LNCAP (cell line): ENCODE results near the gene TTBK1.

Source experiments
- TF ChIP-seq, protein P1 (sequence below): fragments of 450-650 bp; IDR thresholded peaks from 2 replicates; pipeline ENCODE4 v1.5.1; 2017; ENCODE audit warnings: mild to moderate bottlenecking

Gene TTBK1

DNA sequence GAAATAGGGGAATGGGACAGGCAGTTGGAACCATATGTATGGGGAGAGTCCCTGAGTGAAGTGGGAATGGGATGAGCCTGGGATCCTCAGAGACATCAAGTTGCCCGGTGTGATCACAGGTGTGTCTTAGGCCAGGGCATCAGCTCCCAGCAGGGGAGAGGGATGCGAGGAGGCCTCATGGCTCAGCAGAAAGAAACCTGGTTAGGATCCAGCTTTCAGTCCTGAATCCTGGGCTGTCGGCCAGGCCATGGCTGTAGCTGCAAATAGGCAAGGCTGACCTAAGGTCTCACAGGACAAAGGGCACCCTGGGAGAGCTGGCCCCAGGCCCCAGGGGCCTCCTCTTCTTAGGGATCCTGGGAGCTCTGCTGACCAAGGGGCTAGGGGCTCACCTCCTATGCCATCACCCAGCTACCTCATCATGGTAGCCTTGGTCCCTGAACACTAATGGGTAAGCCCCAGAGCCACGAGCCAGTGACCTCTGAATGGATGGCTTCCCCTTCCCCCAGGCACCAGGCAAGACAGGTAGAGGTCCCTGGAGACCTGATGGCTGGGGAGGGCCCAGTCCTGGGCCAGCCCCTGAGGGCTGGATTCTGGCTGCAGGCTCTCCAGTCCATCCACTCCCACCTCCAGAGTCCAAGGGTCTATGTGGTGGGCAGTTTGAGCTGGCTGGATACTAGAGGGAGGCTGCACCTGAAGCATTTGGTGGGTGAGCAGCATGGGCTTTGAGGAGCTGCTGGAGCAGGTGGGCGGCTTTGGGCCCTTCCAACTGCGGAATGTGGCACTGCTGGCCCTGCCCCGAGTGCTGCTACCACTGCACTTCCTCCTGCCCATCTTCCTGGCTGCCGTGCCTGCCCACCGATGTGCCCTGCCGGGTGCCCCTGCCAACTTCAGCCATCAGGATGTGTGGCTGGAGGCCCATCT is 54.6 kb downstream of the TTBK1 start, which contains the start of gene SLC22A7:
SLC22A7 (plus strand) TSS at position 617 of the 921 bp plus-strand sequence; CDS start at position 716, 99 bp downstream.
- TF ChIP-seq, protein P1, sequence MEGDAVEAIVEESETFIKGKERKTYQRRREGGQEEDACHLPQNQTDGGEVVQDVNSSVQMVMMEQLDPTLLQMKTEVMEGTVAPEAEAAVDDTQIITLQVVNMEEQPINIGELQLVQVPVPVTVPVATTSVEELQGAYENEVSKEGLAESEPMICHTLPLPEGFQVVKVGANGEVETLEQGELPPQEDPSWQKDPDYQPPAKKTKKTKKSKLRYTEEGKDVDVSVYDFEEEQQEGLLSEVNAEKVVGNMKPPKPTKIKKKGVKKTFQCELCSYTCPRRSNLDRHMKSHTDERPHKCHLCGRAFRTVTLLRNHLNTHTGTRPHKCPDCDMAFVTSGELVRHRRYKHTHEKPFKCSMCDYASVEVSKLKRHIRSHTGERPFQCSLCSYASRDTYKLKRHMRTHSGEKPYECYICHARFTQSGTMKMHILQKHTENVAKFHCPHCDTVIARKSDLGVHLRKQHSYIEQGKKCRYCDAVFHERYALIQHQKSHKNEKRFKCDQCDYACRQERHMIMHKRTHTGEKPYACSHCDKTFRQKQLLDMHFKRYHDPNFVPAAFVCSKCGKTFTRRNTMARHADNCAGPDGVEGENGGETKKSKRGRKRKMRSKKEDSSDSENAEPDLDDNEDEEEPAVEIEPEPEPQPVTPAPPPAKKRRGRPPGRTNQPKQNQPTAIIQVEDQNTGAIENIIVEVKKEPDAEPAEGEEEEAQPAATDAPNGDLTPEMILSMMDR, result no peak

DNA sequence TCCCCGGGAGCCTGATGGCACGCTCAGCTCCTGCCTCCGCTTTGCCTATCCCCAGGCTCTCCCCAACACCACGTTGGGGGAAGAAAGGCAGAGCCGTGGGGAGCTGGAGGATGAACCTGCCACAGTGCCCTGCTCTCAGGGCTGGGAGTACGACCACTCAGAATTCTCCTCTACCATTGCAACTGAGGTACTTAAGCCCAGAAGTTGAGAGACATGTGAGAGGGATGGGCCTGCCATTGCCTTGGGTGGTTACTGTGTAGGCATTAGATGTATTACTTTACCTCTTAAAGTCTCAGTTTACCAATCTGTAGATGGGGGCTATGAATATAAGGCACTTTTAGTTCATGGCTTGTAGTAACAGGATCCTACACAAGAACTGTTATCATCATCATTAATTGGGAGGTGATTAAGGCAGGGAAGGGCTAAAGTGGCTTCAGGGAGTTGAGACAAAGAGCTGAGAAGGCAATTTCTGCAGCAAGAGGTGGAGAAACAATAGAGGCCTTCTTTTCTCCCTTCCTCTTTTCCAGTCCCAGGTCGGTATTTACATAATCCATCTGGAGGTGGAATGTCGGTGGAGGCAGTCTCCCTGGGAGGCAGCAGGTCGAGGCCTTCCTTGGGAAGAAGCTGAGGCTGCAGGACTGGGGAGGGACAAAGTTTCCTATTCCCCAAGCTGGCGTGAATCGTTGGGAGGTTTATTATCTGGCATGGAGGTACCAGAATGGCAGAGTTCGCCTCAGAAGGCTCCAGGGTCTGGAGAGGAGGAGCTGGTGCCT is 55.5 kb downstream of the TTBK1 start:
- TF ChIP-seq, protein P1, result no peak

DNA sequence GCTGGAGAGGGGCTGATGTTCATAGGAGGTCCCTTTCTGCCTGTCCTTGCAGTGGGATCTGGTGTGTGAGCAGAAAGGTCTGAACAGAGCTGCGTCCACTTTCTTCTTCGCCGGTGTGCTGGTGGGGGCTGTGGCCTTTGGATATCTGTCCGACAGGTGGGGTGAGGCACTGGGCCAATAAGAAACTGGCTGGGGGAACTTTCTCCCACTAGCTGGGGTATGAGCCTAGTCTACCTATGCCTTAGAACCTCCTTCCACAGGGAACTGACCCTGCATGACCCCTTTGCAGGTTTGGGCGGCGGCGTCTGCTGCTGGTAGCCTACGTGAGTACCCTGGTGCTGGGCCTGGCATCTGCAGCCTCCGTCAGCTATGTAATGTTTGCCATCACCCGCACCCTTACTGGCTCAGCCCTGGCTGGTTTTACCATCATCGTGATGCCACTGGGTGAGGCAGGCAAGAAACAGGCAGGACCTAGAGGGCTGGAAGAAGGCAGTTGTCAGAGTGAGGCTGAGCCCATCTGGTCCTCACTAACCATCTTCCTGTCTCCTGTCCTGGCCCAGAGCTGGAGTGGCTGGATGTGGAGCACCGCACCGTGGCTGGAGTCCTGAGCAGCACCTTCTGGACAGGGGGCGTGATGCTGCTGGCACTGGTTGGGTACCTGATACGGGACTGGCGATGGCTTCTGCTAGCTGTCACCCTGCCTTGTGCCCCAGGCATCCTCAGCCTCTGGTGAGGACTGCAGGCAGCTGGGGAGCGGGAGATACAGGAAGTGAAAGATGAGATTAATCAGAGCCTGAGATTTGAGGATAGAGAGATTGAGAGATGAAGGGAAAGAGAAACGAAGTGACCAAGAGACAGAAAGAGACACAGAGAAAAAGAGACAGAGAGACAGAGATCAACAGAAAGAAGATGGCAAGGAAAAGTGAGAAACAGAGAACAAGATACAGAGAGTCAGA is 56.3 kb downstream of the TTBK1 start:
- TF ChIP-seq, protein P1, result no peak

DNA sequence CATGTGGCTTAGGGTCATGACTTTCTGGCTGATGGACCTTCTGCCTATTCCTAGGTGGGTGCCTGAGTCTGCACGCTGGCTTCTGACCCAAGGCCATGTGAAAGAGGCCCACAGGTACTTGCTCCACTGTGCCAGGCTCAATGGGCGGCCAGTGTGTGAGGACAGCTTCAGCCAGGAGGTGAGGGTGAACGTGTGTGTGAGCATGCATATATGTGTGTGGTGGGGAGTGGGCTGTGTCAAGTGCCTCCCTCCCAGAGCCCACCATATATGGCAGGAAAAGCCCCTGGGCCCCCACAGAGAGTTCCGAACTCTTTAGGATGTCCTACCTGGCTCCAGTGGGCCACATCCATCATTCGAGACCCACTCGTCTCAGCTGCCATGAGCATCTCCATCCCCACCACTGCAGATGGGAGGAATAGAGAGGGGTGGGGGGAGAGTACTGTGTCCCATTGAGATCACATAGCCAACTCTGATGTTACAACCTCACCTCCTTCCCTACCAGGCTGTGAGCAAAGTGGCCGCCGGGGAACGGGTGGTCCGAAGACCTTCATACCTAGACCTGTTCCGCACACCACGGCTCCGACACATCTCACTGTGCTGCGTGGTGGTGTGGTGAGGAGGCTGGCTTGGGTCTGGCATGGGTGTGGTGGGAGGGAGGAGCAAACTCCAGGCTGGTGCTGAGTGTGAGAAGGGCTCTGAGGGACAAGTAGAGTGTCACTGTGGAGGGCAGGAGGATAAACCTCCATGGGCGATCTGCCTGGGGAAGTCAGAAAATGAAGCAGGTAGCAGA is 58.0 kb downstream of the TTBK1 start:
- TF ChIP-seq, protein P1, result no peak

DNA sequence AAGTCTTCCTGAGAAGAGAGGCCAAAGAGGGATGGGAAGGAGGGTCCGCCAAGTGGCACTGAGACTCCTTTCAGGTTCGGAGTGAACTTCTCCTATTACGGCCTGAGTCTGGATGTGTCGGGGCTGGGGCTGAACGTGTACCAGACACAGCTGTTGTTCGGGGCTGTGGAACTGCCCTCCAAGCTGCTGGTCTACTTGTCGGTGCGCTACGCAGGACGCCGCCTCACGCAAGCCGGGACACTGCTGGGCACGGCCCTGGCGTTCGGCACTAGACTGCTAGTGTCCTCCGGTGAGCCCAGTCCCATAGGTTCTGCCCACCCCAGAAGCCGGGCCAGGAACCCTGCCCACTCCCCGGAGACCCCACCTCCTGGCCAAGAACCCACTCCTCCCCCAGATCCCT is 58.8 kb downstream of the TTBK1 start:
- TF ChIP-seq, protein P1, result no peak

DNA sequence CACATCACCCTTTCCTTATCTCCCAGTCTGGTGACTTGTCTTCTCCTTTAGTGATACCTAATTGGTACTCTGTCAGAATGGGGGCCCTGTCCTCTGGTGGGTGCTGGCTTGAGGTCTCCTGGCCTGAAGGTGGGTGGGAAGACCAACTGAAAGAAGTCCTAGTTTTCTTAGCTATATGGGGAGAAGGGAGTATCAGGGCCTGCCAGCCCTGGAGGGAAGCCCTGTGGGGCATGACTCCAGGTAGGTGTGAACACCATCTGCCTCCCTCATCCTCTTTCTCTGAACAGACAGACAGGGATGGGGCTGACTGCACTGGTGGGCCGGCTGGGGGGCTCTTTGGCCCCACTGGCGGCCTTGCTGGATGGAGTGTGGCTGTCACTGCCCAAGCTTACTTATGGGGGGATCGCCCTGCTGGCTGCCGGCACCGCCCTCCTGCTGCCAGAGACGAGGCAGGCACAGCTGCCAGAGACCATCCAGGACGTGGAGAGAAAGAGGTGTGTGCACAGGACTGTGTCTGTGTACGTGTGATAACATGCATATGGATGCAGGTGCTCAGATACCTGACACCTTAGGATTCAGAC is 60.6 kb downstream of the TTBK1 start:
- TF ChIP-seq, protein P1, result no peak
